HEK293 (cell line): ENCODE data around the gene SMAD9.

Experiments
- MEIS1 ChIP-seq: sonication (generic); formaldehyde crosslinking; IDR thresholded peaks from 2 replicates; pipeline ENCODE4 v1.8.1; 2022; ENCODE audit warnings: missing genetic modification reagents, mild to moderate bottlenecking, borderline replicate concordance
- MZF1 ChIP-seq: fragments of 450-650 bp; formaldehyde crosslinking; IDR thresholded peaks from 2 replicates; pipeline ENCODE4 v1.5.1; 2017; ENCODE audit warnings: missing biosample characterization, missing genetic modification characterization, borderline replicate concordance
- SETDB1 ChIP-seq: IDR thresholded peaks from one replicate; pipeline ENCODE4 v1.6.1; 2017; ENCODE audit warnings: mild to moderate bottlenecking, low read length, moderate library complexity, mixed read lengths; ENCODE audit not compliant: insufficient read length
- ZFHX2 ChIP-seq: fragments of 450-650 bp; formaldehyde crosslinking; conservative IDR thresholded peaks from 2 replicates; pipeline ENCODE4 v1.5.1; 2016; ENCODE audit warnings: missing biosample characterization, missing genetic modification characterization
- ZFP37 ChIP-seq: fragments of 450-650 bp; formaldehyde crosslinking; IDR thresholded peaks from 2 replicates; pipeline ENCODE4 v1.5.1; 2016; ENCODE audit warnings: missing biosample characterization, missing genetic modification characterization
- ZNF354C ChIP-seq: fragments of 450-650 bp; formaldehyde crosslinking; IDR thresholded peaks from 2 replicates; pipeline ENCODE4 v1.5.1; 2016; ENCODE audit warnings: missing biosample characterization, missing genetic modification characterization, low read depth, borderline replicate concordance
- ZNF544 ChIP-seq: fragments of 450-650 bp; formaldehyde crosslinking; IDR thresholded peaks from 2 replicates; pipeline ENCODE4 v1.5.0; 2017; ENCODE audit warnings: missing biosample characterization, missing genetic modification characterization
- ZNF658 ChIP-seq: fragments of 450-650 bp; formaldehyde crosslinking; IDR thresholded peaks from 2 replicates; pipeline ENCODE4; 2016; ENCODE audit warnings: missing biosample characterization, missing genetic modification characterization
- ZSCAN30 ChIP-seq: fragments of 450-650 bp; IDR thresholded peaks from 2 replicates; pipeline ENCODE4 v1.5.1; 2018; ENCODE audit warnings: missing biosample characterization, mild to moderate bottlenecking, missing genetic modification characterization, moderate library complexity
- TF ChIP-seq, protein P1 (sequence below): fragments of 450-650 bp; formaldehyde crosslinking; IDR thresholded peaks from 2 replicates; pipeline ENCODE4 v1.5.1; 2016; ENCODE audit warnings: missing biosample characterization, missing genetic modification characterization
- TF ChIP-seq, protein P2 (sequence below): fragments of 450-650 bp; formaldehyde crosslinking; IDR thresholded peaks from 2 replicates; pipeline ENCODE4 v1.5.1; 2016; ENCODE audit warnings: missing biosample characterization, missing genetic modification characterization
- TF ChIP-seq, protein P3 (sequence below): fragments of 450-650 bp; formaldehyde crosslinking; IDR thresholded peaks from 2 replicates; pipeline ENCODE4 v1.5.1; 2016; ENCODE audit warnings: missing biosample characterization, missing genetic modification characterization
- TF ChIP-seq, protein P4 (sequence below): fragments of 450-650 bp; formaldehyde crosslinking; conservative IDR thresholded peaks from 2 replicates; pipeline ENCODE4 v1.5.1; 2016; ENCODE audit warnings: low read depth, missing biosample characterization, missing genetic modification characterization
- TF ChIP-seq, protein P5 (sequence below): fragments of 450-650 bp; formaldehyde crosslinking; optimal IDR thresholded peaks from 2 replicates; pipeline ENCODE3; 2016; ENCODE audit warnings: missing biosample characterization, mild to moderate bottlenecking, missing genetic modification characterization

DNA sequence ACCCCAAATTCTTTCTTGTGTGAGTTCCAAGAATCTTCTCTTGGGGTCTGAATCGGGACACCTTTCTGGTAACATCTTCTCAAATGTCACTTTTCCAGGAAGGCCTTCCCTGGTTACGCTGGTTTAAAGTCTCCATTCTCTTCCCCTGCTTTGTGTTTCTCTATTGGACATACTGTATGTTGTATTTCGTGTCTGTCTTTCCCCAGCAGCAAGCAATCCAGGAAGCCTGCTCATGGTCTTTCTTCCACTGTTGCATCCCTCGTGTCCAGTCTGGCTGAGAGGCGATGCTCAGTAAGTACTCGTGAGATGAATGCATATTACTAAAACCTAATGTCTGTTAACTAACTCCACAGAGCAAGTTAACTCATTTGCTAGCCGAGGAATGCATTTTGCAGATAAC is 57.3 kb downstream of the SMAD9 start:
- TF ChIP-seq, protein P1, sequence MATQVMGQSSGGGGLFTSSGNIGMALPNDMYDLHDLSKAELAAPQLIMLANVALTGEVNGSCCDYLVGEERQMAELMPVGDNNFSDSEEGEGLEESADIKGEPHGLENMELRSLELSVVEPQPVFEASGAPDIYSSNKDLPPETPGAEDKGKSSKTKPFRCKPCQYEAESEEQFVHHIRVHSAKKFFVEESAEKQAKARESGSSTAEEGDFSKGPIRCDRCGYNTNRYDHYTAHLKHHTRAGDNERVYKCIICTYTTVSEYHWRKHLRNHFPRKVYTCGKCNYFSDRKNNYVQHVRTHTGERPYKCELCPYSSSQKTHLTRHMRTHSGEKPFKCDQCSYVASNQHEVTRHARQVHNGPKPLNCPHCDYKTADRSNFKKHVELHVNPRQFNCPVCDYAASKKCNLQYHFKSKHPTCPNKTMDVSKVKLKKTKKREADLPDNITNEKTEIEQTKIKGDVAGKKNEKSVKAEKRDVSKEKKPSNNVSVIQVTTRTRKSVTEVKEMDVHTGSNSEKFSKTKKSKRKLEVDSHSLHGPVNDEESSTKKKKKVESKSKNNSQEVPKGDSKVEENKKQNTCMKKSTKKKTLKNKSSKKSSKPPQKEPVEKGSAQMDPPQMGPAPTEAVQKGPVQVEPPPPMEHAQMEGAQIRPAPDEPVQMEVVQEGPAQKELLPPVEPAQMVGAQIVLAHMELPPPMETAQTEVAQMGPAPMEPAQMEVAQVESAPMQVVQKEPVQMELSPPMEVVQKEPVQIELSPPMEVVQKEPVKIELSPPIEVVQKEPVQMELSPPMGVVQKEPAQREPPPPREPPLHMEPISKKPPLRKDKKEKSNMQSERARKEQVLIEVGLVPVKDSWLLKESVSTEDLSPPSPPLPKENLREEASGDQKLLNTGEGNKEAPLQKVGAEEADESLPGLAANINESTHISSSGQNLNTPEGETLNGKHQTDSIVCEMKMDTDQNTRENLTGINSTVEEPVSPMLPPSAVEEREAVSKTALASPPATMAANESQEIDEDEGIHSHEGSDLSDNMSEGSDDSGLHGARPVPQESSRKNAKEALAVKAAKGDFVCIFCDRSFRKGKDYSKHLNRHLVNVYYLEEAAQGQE (tag by site-specific recombination) = no peak
- TF ChIP-seq, protein P2, sequence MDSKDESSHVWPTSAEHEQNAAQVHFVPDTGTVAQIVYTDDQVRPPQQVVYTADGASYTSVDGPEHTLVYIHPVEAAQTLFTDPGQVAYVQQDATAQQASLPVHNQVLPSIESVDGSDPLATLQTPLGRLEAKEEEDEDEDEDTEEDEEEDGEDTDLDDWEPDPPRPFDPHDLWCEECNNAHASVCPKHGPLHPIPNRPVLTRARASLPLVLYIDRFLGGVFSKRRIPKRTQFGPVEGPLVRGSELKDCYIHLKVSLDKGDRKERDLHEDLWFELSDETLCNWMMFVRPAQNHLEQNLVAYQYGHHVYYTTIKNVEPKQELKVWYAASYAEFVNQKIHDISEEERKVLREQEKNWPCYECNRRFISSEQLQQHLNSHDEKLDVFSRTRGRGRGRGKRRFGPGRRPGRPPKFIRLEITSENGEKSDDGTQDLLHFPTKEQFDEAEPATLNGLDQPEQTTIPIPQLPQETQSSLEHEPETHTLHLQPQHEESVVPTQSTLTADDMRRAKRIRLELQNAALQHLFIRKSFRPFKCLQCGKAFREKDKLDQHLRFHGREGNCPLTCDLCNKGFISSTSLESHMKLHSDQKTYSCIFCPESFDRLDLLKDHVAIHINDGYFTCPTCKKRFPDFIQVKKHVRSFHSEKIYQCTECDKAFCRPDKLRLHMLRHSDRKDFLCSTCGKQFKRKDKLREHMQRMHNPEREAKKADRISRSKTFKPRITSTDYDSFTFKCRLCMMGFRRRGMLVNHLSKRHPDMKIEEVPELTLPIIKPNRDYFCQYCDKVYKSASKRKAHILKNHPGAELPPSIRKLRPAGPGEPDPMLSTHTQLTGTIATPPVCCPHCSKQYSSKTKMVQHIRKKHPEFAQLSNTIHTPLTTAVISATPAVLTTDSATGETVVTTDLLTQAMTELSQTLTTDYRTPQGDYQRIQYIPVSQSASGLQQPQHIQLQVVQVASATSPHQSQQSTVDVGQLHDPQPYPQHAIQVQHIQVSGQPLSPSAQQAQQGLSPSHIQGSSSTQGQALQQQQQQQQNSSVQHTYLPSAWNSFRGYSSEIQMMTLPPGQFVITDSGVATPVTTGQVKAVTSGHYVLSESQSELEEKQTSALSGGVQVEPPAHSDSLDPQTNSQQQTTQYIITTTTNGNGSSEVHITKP (tag by site-specific recombination) = no peak
- TF ChIP-seq, protein P3, sequence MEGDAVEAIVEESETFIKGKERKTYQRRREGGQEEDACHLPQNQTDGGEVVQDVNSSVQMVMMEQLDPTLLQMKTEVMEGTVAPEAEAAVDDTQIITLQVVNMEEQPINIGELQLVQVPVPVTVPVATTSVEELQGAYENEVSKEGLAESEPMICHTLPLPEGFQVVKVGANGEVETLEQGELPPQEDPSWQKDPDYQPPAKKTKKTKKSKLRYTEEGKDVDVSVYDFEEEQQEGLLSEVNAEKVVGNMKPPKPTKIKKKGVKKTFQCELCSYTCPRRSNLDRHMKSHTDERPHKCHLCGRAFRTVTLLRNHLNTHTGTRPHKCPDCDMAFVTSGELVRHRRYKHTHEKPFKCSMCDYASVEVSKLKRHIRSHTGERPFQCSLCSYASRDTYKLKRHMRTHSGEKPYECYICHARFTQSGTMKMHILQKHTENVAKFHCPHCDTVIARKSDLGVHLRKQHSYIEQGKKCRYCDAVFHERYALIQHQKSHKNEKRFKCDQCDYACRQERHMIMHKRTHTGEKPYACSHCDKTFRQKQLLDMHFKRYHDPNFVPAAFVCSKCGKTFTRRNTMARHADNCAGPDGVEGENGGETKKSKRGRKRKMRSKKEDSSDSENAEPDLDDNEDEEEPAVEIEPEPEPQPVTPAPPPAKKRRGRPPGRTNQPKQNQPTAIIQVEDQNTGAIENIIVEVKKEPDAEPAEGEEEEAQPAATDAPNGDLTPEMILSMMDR (tag by site-specific recombination) = no peak
- TF ChIP-seq, protein P4, sequence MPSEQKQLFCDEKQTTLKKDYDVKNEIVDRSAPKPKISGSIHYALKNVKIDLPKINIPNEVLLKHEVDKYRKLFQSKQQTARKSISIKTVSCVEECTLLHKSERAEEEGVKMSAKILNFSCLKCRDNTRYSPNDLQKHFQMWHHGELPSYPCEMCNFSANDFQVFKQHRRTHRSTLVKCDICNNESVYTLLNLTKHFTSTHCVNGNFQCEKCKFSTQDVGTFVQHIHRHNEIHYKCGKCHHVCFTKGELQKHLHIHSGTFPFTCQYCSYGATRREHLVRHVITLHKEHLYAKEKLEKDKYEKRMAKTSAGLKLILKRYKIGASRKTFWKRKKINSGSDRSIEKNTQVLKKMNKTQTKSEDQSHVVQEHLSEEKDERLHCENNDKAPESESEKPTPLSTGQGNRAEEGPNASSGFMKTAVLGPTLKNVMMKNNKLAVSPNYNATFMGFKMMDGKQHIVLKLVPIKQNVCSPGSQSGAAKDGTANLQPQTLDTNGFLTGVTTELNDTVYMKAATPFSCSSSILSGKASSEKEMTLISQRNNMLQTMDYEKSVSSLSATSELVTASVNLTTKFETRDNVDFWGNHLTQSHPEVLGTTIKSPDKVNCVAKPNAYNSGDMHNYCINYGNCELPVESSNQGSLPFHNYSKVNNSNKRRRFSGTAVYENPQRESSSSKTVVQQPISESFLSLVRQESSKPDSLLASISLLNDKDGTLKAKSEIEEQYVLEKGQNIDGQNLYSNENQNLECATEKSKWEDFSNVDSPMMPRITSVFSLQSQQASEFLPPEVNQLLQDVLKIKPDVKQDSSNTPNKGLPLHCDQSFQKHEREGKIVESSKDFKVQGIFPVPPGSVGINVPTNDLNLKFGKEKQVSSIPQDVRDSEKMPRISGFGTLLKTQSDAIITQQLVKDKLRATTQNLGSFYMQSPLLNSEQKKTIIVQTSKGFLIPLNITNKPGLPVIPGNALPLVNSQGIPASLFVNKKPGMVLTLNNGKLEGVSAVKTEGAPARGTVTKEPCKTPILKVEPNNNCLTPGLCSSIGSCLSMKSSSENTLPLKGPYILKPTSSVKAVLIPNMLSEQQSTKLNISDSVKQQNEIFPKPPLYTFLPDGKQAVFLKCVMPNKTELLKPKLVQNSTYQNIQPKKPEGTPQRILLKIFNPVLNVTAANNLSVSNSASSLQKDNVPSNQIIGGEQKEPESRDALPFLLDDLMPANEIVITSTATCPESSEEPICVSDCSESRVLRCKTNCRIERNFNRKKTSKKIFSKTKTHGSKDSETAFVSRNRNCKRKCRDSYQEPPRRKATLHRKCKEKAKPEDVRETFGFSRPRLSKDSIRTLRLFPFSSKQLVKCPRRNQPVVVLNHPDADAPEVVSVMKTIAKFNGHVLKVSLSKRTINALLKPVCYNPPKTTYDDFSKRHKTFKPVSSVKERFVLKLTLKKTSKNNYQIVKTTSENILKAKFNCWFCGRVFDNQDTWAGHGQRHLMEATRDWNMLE = no peak
- TF ChIP-seq MEIS1 (CRISPR knock-in tag) (no peak), MZF1 (no peak), ZFHX2 (no peak), ZNF658 (tag by site-specific recombination) (no peak), SETDB1 (no peak), ZNF544 (tag by site-specific recombination) (no peak), ZFP37 (tag by site-specific recombination) (no peak), ZSCAN30 (tag by site-specific recombination) (no peak), ZNF354C (tag by site-specific recombination) (no peak)
- TF ChIP-seq, protein P5, sequence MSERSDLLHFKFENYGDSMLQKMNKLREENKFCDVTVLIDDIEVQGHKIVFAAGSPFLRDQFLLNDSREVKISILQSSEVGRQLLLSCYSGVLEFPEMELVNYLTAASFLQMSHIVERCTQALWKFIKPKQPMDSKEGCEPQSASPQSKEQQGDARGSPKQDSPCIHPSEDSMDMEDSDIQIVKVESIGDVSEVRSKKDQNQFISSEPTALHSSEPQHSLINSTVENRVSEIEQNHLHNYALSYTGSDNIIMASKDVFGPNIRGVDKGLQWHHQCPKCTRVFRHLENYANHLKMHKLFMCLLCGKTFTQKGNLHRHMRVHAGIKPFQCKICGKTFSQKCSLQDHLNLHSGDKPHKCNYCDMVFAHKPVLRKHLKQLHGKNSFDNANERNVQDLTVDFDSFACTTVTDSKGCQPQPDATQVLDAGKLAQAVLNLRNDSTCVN (tag by site-specific recombination) = no peak
